ES-I3 (cell line): ENCODE results near the gene KIF5A.

Source experiments
- H3K36me3 ChIP-seq: 2 replicates; pipeline ENCODE4 v1.6.1; 2013; ENCODE audit warnings: mild to moderate bottlenecking, low read length, control low read depth, moderate library complexity; ENCODE audit not compliant: insufficient read depth
- H3K4me1 ChIP-seq: 2 replicates; pipeline ENCODE4 v1.6.1; 2013; ENCODE audit warnings: mild to moderate bottlenecking, control low read depth, low read length; ENCODE audit not compliant: insufficient read depth
- H3K9ac ChIP-seq: 2 replicates; pipeline ENCODE4 v1.6.1; 2013; ENCODE audit warnings: low read depth, mild to moderate bottlenecking, low read length, moderate library complexity
- H3K9me3 ChIP-seq: 2 replicates; pipeline ENCODE4 v1.6.1; 2013; ENCODE audit warnings: mild to moderate bottlenecking, low read length, moderate library complexity; ENCODE audit not compliant: control insufficient read depth, insufficient read depth

KIF5A gene

DNA sequence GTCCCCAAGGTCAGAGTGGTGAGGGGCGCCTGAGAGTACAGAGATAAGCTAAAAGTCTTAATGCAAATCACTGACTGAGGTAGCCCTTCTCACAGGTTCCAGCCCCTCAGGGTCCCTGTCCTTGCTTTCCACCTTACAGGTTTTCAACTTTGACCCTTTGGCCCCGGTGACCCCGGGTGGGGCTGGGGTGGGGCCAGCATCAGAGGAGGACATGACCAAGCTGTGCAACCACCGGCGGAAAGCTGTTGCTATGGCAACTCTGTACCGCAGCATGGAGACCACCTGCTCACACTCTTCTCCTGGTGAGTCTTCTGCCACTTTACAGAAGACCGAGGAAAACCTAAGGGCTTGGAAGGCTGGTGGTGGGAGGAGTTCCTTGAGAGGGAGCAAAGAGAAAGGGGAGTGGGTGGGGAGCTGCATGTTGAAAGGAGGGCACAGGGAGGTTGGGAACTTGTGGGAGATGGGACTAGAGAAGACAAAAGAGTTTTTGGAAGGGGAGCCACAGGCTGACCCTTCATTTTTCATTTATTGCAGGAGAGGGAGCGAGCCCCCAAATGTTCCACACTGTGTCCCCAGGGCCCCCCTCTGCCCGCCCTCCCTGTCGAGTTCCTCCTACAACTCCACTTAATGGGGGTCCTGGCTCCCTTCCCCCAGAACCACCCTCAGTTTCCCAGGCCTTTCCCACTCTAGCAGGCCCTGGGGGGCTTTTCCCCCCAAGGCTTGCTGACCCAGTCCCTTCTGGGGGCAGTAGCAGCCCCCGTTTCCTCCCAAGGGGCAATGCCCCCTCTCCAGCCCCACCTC lies 24.8 kb upstream of the KIF5A start:
- H3K9ac ChIP-seq, result no peak overlapping the region
- H3K4me1 ChIP-seq, result no peaks in the 10 kb centered on the region; the same call in 1 of the 2 replicates
- no peaks in the 10 kb centered on the region for H3K9me3 ChIP-seq
- H3K36me3 ChIP-seq, result peaks cover 3% of the 10 kb centered on the region; the same call in 1 of the 2 replicates

- Histone ChIP-seq H3K4me1 (no peaks in the 10 kb centered on the region; the same call in 1 of the 2 replicates), H3K36me3 (peaks cover 9% of the 10 kb centered on the region; the same call in 1 of the 2 replicates), H3K9ac (no peak overlapping the region), H3K9me3 (no peaks in the 10 kb centered on the region)
These were observed 24.0 kb upstream of the KIF5A start for GRCh38 chr12:57525615-57526383.

DNA sequence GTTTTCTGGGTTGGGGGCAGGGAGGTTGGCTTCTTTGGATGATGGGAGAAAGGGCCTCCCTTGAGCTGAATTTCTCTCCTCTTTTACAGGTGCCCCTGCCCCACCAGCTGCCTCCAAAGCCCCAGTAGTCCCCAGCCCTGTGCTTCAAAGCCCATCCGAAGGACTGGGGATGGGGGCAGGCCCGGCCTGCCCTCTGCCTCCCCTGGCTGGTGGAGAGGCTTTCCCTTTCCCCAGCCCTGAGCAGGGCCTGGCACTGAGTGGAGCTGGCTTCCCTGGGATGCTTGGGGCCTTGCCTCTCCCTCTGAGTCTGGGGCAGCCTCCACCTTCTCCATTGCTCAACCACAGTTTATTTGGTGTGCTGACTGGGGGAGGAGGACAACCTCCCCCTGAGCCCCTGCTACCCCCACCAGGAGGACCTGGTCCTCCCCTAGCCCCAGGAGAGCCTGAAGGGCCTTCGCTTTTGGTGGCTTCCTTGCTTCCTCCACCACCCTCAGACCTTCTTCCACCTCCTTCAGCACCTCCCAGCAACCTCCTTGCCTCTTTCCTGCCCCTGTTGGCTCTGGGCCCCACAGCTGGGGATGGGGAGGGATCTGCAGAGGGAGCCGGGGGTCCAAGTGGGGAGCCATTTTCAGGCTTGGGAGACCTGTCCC lies 23.2 kb upstream of the KIF5A start:
- Histone ChIP-seq H3K36me3 (peaks cover 11% of the 10 kb centered on the region; the same call in 1 of the 2 replicates), H3K4me1 (no peaks in the 10 kb centered on the region; the same call in 1 of the 2 replicates), H3K9me3 (no peaks in the 10 kb centered on the region), H3K9ac (no peak overlapping the region)

DNA sequence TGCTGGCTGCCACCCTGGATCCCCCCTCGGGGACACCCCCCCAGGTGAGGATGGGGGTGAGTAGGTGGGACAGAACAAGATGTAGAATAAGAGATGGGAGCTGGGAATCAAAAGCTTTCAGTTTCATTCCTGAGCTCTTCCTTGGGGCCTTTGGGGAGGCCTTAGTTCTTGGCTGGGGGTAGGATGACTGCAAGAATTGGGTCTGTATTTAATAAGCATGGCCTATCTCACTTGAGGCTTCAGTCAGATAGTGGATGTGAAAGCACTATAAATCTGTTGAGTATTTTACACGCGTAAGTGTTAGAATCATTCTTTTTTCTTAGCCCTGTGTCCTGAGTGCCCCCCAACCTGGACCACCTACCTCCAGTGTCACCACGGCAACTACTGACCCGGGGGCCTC lies 22.7 kb upstream of the KIF5A start:
- no peak overlapping the region for H3K9ac ChIP-seq
- no peaks in the 10 kb centered on the region for H3K9me3 ChIP-seq
- H3K4me1 ChIP-seq, result no peaks in the 10 kb centered on the region; the same call in 1 of the 2 replicates
- H3K36me3 ChIP-seq, result peaks cover 13% of the 10 kb centered on the region; the same call in 1 of the 2 replicates

GRCh38 chr12:57528176-57528575 lies 21.7 kb upstream of the KIF5A start:
- no peaks in the 10 kb centered on the region for H3K9me3 ChIP-seq
- no peak overlapping the region for H3K9ac ChIP-seq
- H3K4me1 ChIP-seq, result no peaks in the 10 kb centered on the region; the same call in 1 of the 2 replicates
- H3K36me3 ChIP-seq, result peaks cover 17% of the 10 kb centered on the region; the same call in 1 of the 2 replicates

GRCh38 chr12:57528831-57529555 lies 20.9 kb upstream of the KIF5A start:
- H3K9ac ChIP-seq, result no peak overlapping the region
- no peaks in the 10 kb centered on the region; the same call in 1 of the 2 replicates for H3K4me1 ChIP-seq
- no peaks in the 10 kb centered on the region for H3K9me3 ChIP-seq
- H3K36me3 ChIP-seq, result peaks cover 18% of the 10 kb centered on the region; the same call in 1 of the 2 replicates

DNA sequence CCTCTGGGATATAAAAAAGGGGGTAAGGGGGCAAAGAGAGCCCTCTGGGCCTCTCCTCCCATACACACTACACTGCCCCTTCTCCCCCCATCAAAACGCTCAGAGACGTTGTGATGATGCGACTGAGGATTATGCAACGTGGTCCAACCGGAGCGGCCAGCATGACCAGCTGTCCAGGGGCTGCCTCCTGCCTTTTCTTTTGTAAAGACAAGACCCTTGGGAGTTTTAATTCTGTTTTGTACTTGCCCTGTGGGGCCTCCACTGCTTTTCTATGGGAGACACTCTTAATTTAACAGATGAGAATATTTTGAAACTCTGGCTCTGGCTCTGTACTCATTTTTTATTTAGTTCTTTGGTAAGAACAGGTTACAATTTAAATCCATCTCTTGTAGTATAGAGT lies 20.0 kb upstream of the KIF5A start:
- Histone ChIP-seq H3K36me3 (peaks cover 18% of the 10 kb centered on the region; the same call in 1 of the 2 replicates), H3K9me3 (no peaks in the 10 kb centered on the region), H3K9ac (no peak overlapping the region), H3K4me1 (no peaks in the 10 kb centered on the region)

GRCh38 chr12:57530396-57531142 lies 19.3 kb upstream of the KIF5A start:
- Histone ChIP-seq H3K9ac (no peak overlapping the region), H3K36me3 (peaks cover 24% of the 10 kb centered on the region; the same call in 1 of the 2 replicates), H3K4me1 (no peaks in the 10 kb centered on the region), H3K9me3 (no peaks in the 10 kb centered on the region)

GRCh38 chr12:57531836-57532235 lies 18.0 kb upstream of the KIF5A start:
- Histone ChIP-seq H3K4me1 (no peaks in the 10 kb centered on the region), H3K9me3 (no peaks in the 10 kb centered on the region), H3K9ac (no peak overlapping the region), H3K36me3 (peaks cover 25% of the 10 kb centered on the region; the same call in 1 of the 2 replicates)

DNA sequence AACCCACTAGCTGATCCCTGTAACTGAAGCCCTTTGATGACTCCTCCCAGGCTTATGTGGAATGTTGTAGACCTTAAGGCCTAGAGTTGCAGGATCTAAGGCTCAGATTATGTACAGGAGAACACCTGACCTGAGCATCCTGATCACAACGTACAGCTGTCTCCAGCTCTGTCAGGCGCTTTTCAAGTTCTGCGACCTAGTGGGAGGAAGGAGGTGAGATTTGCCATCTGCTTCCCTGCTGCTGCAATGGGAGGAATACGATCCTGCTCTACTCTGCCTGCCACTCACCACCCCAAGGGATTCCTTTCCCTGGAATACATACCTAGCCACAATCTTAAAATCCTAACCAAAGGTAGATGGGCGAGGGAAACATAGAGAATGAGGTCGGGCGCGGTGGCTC lies 16.7 kb upstream of the KIF5A start:
- Histone ChIP-seq H3K36me3 (peaks cover 23% of the 10 kb centered on the region; the same call in 1 of the 2 replicates), H3K9ac (no peak overlapping the region), H3K9me3 (no peaks in the 10 kb centered on the region), H3K4me1 (no peaks in the 10 kb centered on the region)

- Histone ChIP-seq H3K36me3 (peaks cover 28% of the 10 kb centered on the region; the same call in 1 of the 2 replicates), H3K9ac (no peak overlapping the region), H3K9me3 (no peaks in the 10 kb centered on the region), H3K4me1 (no peaks in the 10 kb centered on the region)
These were observed 15.6 kb upstream of the KIF5A start for GRCh38 chr12:57534250-57534649.

DNA sequence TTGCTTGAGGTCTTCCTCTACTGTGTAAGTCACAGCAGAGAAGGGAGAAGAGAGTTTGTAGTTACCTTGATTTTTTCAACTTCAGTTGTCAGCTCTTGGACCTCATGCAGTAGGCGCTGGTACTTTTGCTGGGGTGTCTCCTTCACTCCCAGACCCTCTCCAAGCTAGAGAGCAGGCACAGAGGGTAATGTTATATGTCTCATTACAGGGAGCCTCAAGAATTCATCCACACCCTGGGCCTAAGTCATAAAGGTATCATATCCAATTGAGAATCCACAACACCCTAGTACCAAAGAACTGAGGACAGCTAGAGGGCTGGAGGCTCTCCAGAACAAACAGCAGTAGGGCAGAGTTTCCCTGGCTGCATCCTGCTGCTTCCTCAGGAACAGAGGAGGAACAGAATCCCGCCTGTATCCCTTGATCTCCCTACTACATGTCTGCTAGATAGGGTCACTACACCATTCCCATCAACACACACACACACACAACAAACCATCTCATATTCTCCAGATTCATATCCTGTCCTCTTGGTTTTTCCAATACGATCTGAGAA lies 14.8 kb upstream of the KIF5A start:
- H3K36me3 ChIP-seq, result peaks cover 27% of the 10 kb centered on the region; the same call in 1 of the 2 replicates
- H3K9me3 ChIP-seq, result no peaks in the 10 kb centered on the region
- H3K9ac ChIP-seq, result no peak overlapping the region
- H3K4me1 ChIP-seq, result no peaks in the 10 kb centered on the region
